WERI-Rb-1 (cell line): Measurements from ENCODE around the gene NDUFS7.
A peak's percentile ranks its signal among the peaks of the same experiment; 100 is the strongest.
"Not testable (repeated sequence)": the region's sequence is repeated elsewhere in the genome, so short reads cannot be mapped to it uniquely, and the experiment has no call there.

ENCODE experiments used
- DNase-seq: peaks from one replicate; pipeline ENCODE4 v3.0.0-alpha.2; 2020
- H3K27ac ChIP-seq: fragments of 250-450 bp; sonication (Bioruptor Pico); 2 replicates; pipeline ENCODE4 v1.5.1; 2020; ENCODE audit warnings: mild to moderate bottlenecking, moderate library complexity
- H3K27me3 ChIP-seq: fragments of 250-450 bp; sonication (Bioruptor Pico); 2 replicates; pipeline ENCODE4 v1.5.1; 2021; ENCODE audit warnings: mild to moderate bottlenecking, low read depth, moderate library complexity; ENCODE audit not compliant: insufficient read depth, severe bottlenecking
- H3K36me3 ChIP-seq: fragments of 250-450 bp; sonication (Bioruptor Pico); 2 replicates; pipeline ENCODE4 v1.5.1; 2020; ENCODE audit warnings: mild to moderate bottlenecking, moderate library complexity
- H3K4me3 ChIP-seq: 2 replicates; pipeline ENCODE4 v1.5.1; 2011; ENCODE audit warnings: low read depth, mild to moderate bottlenecking, control low read depth, low read length
- H3K9me3 ChIP-seq: fragments of 250-450 bp; sonication (Bioruptor Pico); 2 replicates; pipeline ENCODE4 v1.5.1; 2021; ENCODE audit warnings: mild to moderate bottlenecking, moderate library complexity; ENCODE audit not compliant: severe bottlenecking
- CTCF ChIP-seq: IDR thresholded peaks from 2 replicates; pipeline ENCODE4 v1.5.1; 2011; ENCODE audit warnings: low read depth, mild to moderate bottlenecking, control low read depth, inconsistent platforms, low read length

NDUFS7 gene

GRCh38 chr19:1438933-1439354, 55.2 kb downstream of the NDUFS7 start:
- Histone ChIP-seq H3K9me3 (no peaks in the 10 kb centered on the region), H3K4me3 (peak overlapping the region; percentile 87), H3K27me3 (no peaks in the 10 kb centered on the region), H3K36me3 (peaks cover 64% of the 10 kb centered on the region), H3K27ac (peak overlapping the region; percentile 92)
- TF ChIP-seq CTCF: no peak
- DNase-seq: no peak

GRCh38 chr19:1439525-1440417, 56.1 kb downstream of the NDUFS7 start:
- H3K27me3 ChIP-seq, H3K9me3 ChIP-seq, DNase-seq: not testable (repeated sequence)
- Histone ChIP-seq H3K27ac (peak overlapping the region; percentile 92), H3K4me3 (peak overlapping the region; percentile 87), H3K36me3 (peaks cover 56% of the 10 kb centered on the region)

GRCh38 chr19:1440418-1440801, 56.7 kb downstream of the NDUFS7 start:
- H3K27me3 ChIP-seq: no peaks in the 10 kb centered on the region
- no peak overlapping the region for H3K4me3 ChIP-seq
- H3K36me3 ChIP-seq: peaks cover 51% of the 10 kb centered on the region
- no peak for DNase-seq
- no peaks in the 10 kb centered on the region for H3K9me3 ChIP-seq
- no peak overlapping the region for H3K27ac ChIP-seq
- TF ChIP-seq CTCF: no peak

- H3K27ac ChIP-seq: no peak overlapping the region
- no peaks in the 10 kb centered on the region for H3K9me3 ChIP-seq
- H3K36me3 ChIP-seq: peaks cover 45% of the 10 kb centered on the region
- DNase-seq: no peak
- no peak for TF ChIP-seq CTCF
- H3K27me3 ChIP-seq: no peaks in the 10 kb centered on the region
- no peak overlapping the region for H3K4me3 ChIP-seq
These were observed 57.3 kb downstream of the NDUFS7 start for GRCh38 chr19:1441022-1441426.

DNA sequence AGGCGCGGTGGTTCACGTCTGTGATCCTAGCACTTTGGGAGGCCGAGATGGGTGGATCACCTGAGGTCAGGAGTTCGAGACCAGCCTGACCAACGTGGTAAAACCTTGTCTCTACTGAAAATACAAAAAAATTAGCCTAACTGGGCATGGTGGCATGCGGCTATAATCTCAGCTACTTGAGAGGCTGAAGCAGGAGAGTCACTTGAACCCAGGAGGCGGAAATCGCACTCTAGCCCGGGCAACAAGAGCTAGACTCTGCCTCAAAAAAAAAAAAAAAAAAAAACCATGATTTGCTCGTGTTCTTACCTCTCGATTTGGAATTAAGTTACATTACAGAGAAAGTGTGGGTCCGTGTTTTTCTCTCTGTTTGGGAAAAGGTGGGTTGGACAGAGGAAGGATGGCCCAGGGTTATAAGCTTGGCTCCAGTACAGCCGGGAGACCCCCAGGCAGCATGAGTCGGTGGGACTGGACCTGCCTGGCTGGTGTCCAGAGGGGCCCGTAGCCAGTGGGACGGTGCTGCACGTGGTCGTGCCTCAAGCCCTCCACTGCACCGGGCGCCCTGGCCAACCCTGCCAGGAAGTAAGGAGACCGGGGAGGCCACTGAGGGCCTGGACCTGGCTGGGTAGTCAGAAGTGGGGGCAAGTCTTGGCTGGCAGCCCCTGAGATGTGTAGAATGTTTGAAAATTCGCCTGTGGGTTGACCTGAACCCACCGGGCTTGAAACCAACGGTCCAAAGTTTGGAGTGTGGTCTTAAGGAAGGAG, 58.2 kb downstream of the NDUFS7 start:
- no peaks in the 10 kb centered on the region for H3K9me3 ChIP-seq
- peaks cover 44% of the 10 kb centered on the region for H3K36me3 ChIP-seq
- TF ChIP-seq CTCF: no peak
- H3K27ac ChIP-seq: no peak overlapping the region
- H3K4me3 ChIP-seq: no peak overlapping the region
- H3K27me3 ChIP-seq: peaks cover 7% of the 10 kb centered on the region
- no peak for DNase-seq
